ENCODE data around the gene TFDP1.
"Not testable (repeated sequence)": the region's sequence is repeated elsewhere in the genome, so short reads cannot be mapped to it uniquely, and the experiment has no call there.

Gene TFDP1

GRCh38 chr13:113622791-113623490 lies 38.4 kb downstream of the TFDP1 start:
- Histone ChIP-seq H3K4me3 (replicated peaks; ENCODE audit: low read depth, low read length) (no peak overlapping the region), H3K27me3 (replicated peaks; ENCODE audit: control insufficient read depth, insufficient read depth, low read length) (no peaks in the 10 kb centered on the region), H3K36me3 (ENCODE audit: control insufficient read depth, insufficient read depth, low read length) (peaks cover 20% of the 10 kb centered on the region)
- TF ChIP-seq CTCF (IDR thresholded peaks at IDR 0.05; ENCODE audit: insufficient read depth, low read length, poor library complexity, severe bottlenecking): no peak
- no peak for DNase-seq (ENCODE audit: extremely low read depth, insufficient read length)

- no peak for DNase-seq (ENCODE audit: extremely low read depth, insufficient read length)
- peaks cover 20% of the 10 kb centered on the region for H3K36me3 ChIP-seq (ENCODE audit: control insufficient read depth, insufficient read depth, low read length)
- H3K4me3 ChIP-seq (replicated peaks; ENCODE audit: low read depth, low read length): no peak overlapping the region
Observed at GRCh38 chr13:113623491-113624234, 39.1 kb downstream of the TFDP1 start.

GRCh38 chr13:113624235-113624587 lies 39.7 kb downstream of the TFDP1 start:
- peaks cover 20% of the 10 kb centered on the region for H3K36me3 ChIP-seq (ENCODE audit: control insufficient read depth, insufficient read depth, low read length)
- TF ChIP-seq CTCF (IDR thresholded peaks at IDR 0.05; ENCODE audit: insufficient read depth, low read length, poor library complexity, severe bottlenecking): no peak
- H3K4me3 ChIP-seq (replicated peaks; ENCODE audit: low read depth, low read length): no peak overlapping the region
- no peak for DNase-seq (ENCODE audit: extremely low read depth, insufficient read length)
- H3K27me3 ChIP-seq (replicated peaks; ENCODE audit: control insufficient read depth, insufficient read depth, low read length): no peaks in the 10 kb centered on the region

More at GRCh38 chr13:113623491-113624234, 39.1 kb downstream of the TFDP1 start:
- TF ChIP-seq CTCF (IDR thresholded peaks at IDR 0.05; ENCODE audit: insufficient read depth, low read length, poor library complexity, severe bottlenecking): no peak
- no peaks in the 10 kb centered on the region for H3K27me3 ChIP-seq (replicated peaks; ENCODE audit: control insufficient read depth, insufficient read depth, low read length)

- not testable (repeated sequence) for DNase-seq (ENCODE audit: extremely low read depth, insufficient read length); H3K4me3 ChIP-seq (replicated peaks; ENCODE audit: low read depth, low read length); H3K27me3 ChIP-seq (replicated peaks; ENCODE audit: control insufficient read depth, insufficient read depth, low read length)
- H3K36me3 ChIP-seq (ENCODE audit: control insufficient read depth, insufficient read depth, low read length): peaks cover 21% of the 10 kb centered on the region
Observed at GRCh38 chr13:113624640-113625304, 40.2 kb downstream of the TFDP1 start.

GRCh38 chr13:113625965-113626721 lies 41.6 kb downstream of the TFDP1 start:
- Histone ChIP-seq H3K4me3 (replicated peaks; ENCODE audit: low read depth, low read length) (no peak overlapping the region), H3K27me3 (replicated peaks; ENCODE audit: control insufficient read depth, insufficient read depth, low read length) (no peaks in the 10 kb centered on the region), H3K36me3 (ENCODE audit: control insufficient read depth, insufficient read depth, low read length) (peaks cover 24% of the 10 kb centered on the region)
- no peak for TF ChIP-seq CTCF (IDR thresholded peaks at IDR 0.05; ENCODE audit: insufficient read depth, low read length, poor library complexity, severe bottlenecking)
- DNase-seq (ENCODE audit: extremely low read depth, insufficient read length): no peak

Measured in GM06990 (cell line).